ENCODE results near the gene RPS6KL1. TPM values are rescaled to one million over a fixed set of nuclear protein-coding genes. Genes with fewer than 3 reads are reported as not detected.

Gene RPS6KL1
- polyA plus RNA-seq, 2 of the 4 experiments (the other 2 are of a cell fraction): 0.32 to 0.99 TPM

DNA sequence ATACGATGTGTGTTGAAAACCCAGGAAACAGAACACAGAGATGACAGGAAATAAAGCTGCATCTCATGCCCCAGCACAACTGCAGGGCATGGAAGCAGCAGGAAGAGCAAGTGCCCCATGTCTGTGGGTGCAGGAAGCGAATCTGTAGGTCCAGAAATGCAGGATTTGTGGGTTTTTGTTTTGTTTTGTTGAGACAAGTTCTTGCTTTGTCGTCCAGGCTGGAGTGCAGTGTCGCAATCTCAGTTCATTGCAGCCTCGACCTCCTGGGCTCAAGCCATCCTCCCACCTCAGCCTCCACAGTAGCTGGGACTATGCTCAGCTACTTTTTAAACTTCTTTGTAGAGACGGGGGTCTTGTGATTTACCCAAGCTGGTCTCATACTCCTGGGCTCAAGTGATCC lies 6.2 kb upstream of the RPS6KL1 start:
- no peak for FAIRE-seq
- no peak overlapping the region for H3K4me2 ChIP-seq
- 43% methylated on average over 6 of the region's 6 CpGs for WGBS (ENCODE audit: missing lambda C conversion rate)
- TF ChIP-seq CEBPB (IDR thresholded peaks at IDR 0.05) (0 out of 4 replicates have a peak, but pooled peaks of 1 of the 2 experiments have one; percentile 24), ESRRA (IDR thresholded peaks at IDR 0.05; ENCODE audit: borderline replicate concordance, low read length) (no peak), JUN (IDR thresholded peaks at IDR 0.05) (no peak), HOXB5 (CRISPR knock-in tag; IDR thresholded peaks at IDR 0.05) (no peak)
- no peaks in the 10 kb centered on the region for H3K9me3 ChIP-seq
- no peak for DNase-seq (ENCODE audit: low read depth in 1 of 2, low spot score in 1 of 2)
- peaks cover 3% of the 10 kb centered on the region; the same call in 1 of the 3 replicates for H3K4me1 ChIP-seq
- ChIA-PET CTCF (interaction anchor here (1.0 to 4.7 kb wide), 4 partner anchors 11 to 159 kb away, joined by 3 to 33 read pairs (median 5); no protein-coding TSS in a partner anchor), POLR2A (no interaction called here)
- H3K27ac ChIP-seq: no peak overlapping the region
- ATAC-seq: no peak
- no peak overlapping the region for H3K4me3 ChIP-seq

DNA sequence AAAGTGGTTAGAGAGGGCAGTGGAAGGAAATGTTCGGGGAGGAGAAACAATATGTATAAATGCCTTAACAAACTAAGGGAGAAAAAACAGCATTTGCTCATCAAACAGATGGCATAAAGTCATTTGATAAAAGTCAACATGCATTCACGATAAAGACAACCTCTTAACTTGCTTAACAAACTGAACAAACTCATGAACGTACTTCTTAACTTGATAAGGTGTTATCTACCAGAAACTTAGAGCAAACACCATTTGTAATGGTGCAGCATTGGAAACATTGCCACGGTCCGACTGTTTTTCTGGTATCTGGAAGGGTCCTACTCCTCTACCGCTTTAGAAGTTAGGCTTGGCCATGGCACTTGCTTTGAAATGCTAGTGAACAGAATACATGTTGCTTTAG lies 4.2 kb upstream of the RPS6KL1 start:
- FAIRE-seq: no peak
- H3K9me3 ChIP-seq: no peaks in the 10 kb centered on the region
- no peak overlapping the region for H3K4me3 ChIP-seq
- TF ChIP-seq, protein P1, sequence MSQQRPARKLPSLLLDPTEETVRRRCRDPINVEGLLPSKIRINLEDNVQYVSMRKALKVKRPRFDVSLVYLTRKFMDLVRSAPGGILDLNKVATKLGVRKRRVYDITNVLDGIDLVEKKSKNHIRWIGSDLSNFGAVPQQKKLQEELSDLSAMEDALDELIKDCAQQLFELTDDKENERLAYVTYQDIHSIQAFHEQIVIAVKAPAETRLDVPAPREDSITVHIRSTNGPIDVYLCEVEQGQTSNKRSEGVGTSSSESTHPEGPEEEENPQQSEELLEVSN (IDR thresholded peaks at IDR 0.05; ENCODE audit: borderline replicate concordance, low read depth): no peak
- TF ChIP-seq RFX5 (IDR thresholded peaks at IDR 0.05): no peak
- no peak for TF ChIP-seq CBX2 (IDR thresholded peaks at IDR 0.05; ENCODE audit: borderline replicate concordance, low read depth)
- TF ChIP-seq ZFP36 (IDR thresholded peaks at IDR 0.05; ENCODE audit: borderline replicate concordance, partially characterized antibody): no peak
- TF ChIP-seq RCOR1 (IDR thresholded peaks at IDR 0.05; ENCODE audit: low read depth, low read length): no peak
- no peak for TF ChIP-seq HEYL (CRISPR knock-in tag; IDR thresholded peaks at IDR 0.05)
- TF ChIP-seq, protein P2, sequence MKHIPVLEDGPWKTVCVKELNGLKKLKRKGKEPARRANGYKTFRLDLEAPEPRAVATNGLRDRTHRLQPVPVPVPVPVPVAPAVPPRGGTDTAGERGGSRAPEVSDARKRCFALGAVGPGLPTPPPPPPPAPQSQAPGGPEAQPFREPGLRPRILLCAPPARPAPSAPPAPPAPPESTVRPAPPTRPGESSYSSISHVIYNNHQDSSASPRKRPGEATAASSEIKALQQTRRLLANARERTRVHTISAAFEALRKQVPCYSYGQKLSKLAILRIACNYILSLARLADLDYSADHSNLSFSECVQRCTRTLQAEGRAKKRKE (CRISPR knock-in tag; IDR thresholded peaks at IDR 0.05; ENCODE audit: low read depth): no peak
- no peak for TF ChIP-seq RARB (CRISPR knock-in tag; IDR thresholded peaks at IDR 0.05)
- TF ChIP-seq, protein P3, sequence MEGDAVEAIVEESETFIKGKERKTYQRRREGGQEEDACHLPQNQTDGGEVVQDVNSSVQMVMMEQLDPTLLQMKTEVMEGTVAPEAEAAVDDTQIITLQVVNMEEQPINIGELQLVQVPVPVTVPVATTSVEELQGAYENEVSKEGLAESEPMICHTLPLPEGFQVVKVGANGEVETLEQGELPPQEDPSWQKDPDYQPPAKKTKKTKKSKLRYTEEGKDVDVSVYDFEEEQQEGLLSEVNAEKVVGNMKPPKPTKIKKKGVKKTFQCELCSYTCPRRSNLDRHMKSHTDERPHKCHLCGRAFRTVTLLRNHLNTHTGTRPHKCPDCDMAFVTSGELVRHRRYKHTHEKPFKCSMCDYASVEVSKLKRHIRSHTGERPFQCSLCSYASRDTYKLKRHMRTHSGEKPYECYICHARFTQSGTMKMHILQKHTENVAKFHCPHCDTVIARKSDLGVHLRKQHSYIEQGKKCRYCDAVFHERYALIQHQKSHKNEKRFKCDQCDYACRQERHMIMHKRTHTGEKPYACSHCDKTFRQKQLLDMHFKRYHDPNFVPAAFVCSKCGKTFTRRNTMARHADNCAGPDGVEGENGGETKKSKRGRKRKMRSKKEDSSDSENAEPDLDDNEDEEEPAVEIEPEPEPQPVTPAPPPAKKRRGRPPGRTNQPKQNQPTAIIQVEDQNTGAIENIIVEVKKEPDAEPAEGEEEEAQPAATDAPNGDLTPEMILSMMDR (IDR thresholded peaks at IDR 0.05): no peak
- TF ChIP-seq ZSCAN20 (CRISPR knock-in tag; IDR thresholded peaks at IDR 0.05): no peak
- no peak for TF ChIP-seq GATA3 (IDR thresholded peaks at IDR 0.05; ENCODE audit: borderline replicate concordance)
- TF ChIP-seq, protein P4, sequence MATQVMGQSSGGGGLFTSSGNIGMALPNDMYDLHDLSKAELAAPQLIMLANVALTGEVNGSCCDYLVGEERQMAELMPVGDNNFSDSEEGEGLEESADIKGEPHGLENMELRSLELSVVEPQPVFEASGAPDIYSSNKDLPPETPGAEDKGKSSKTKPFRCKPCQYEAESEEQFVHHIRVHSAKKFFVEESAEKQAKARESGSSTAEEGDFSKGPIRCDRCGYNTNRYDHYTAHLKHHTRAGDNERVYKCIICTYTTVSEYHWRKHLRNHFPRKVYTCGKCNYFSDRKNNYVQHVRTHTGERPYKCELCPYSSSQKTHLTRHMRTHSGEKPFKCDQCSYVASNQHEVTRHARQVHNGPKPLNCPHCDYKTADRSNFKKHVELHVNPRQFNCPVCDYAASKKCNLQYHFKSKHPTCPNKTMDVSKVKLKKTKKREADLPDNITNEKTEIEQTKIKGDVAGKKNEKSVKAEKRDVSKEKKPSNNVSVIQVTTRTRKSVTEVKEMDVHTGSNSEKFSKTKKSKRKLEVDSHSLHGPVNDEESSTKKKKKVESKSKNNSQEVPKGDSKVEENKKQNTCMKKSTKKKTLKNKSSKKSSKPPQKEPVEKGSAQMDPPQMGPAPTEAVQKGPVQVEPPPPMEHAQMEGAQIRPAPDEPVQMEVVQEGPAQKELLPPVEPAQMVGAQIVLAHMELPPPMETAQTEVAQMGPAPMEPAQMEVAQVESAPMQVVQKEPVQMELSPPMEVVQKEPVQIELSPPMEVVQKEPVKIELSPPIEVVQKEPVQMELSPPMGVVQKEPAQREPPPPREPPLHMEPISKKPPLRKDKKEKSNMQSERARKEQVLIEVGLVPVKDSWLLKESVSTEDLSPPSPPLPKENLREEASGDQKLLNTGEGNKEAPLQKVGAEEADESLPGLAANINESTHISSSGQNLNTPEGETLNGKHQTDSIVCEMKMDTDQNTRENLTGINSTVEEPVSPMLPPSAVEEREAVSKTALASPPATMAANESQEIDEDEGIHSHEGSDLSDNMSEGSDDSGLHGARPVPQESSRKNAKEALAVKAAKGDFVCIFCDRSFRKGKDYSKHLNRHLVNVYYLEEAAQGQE (IDR thresholded peaks at IDR 0.05): no peak
- TF ChIP-seq POLR2A (IDR thresholded peaks at IDR 0.05; ENCODE audit: low read length): no peak
- TF ChIP-seq JUN (IDR thresholded peaks at IDR 0.05): no peak
- no peak for TF ChIP-seq SREBF2 (IDR thresholded peaks at IDR 0.05)
- TF ChIP-seq, protein P5, sequence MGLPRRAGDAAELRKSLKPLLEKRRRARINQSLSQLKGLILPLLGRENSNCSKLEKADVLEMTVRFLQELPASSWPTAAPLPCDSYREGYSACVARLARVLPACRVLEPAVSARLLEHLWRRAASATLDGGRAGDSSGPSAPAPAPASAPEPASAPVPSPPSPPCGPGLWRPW (IDR thresholded peaks at IDR 0.05): no peak
- TF ChIP-seq PHF8 (IDR thresholded peaks at IDR 0.05; ENCODE audit: borderline replicate concordance, low read depth): no peak
- POLR2A ChIA-PET: interaction anchor here (0.6 kb wide), 1 partner anchor 22 kb away, joined by 4 read pairs; no protein-coding TSS in a partner anchor
- no peak for ATAC-seq
- H3K27ac ChIP-seq: no peak overlapping the region
- CTCF ChIA-PET: no interaction called here
- H3K4me2 ChIP-seq: no peak overlapping the region
- H3K4me1 ChIP-seq: peaks cover under 1% of the 10 kb centered on the region; the same call in 1 of the 3 replicates
- 57% methylated on average over 6 of the region's 6 CpGs for WGBS (ENCODE audit: missing lambda C conversion rate)
- no peak for DNase-seq (ENCODE audit: low read depth in 1 of 2, low spot score in 1 of 2)

All from A549 (cell line).